Activated gamma-delta T cell treated with Interleukin-2 at 50 U/mL for 16 hours (primary cell): ENCODE measurements around the gene FAM199X.
"Not testable (repeated sequence)": the region's sequence is repeated elsewhere in the genome, so short reads cannot be mapped to it uniquely, and the experiment has no call there.

Source experiments
- DNase-seq: peaks from one replicate; pipeline ENCODE4 v3.0.0-alpha.2; 2020

Gene FAM199X

DNA sequence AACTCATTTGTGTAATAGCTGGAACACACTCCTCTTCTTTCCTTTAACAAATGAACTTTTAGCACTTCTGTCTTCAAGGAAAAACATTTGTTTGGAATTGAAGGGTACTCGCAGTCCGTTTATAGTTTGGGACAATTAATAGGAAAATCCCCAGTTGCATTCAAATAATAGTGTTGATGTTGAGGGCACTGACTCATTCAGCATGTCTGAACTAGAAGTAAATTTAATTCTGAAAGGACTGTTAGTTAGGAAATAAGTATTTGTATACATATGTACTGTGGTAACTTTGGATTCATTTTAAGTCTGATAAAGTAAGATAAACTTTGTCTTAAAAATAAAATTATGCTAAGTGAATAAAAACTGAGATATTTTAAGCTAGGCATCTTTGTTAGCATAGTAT lies 27.2 kb downstream of the FAM199X start:
- no peak for DNase-seq

DNA sequence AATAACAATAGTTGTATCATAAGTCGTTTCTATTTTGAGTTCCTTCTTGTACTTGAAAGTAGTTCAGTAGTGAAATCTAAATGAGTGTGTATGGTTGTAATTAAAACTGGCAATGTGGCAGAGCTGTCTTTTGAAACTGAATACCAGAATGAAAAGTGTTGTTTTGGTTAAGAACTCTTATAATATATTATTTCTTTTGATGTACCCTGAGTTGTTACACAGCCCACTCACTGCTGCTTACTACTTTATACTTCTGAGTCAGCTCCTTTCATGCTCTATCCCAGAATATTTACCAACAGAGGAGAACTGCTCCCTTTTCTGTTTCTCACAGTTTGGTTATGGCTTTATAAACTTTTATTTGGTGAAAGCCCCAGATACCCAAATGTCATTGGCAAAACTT lies 28.8 kb downstream of the FAM199X start:
- DNase-seq = no peak

DNA sequence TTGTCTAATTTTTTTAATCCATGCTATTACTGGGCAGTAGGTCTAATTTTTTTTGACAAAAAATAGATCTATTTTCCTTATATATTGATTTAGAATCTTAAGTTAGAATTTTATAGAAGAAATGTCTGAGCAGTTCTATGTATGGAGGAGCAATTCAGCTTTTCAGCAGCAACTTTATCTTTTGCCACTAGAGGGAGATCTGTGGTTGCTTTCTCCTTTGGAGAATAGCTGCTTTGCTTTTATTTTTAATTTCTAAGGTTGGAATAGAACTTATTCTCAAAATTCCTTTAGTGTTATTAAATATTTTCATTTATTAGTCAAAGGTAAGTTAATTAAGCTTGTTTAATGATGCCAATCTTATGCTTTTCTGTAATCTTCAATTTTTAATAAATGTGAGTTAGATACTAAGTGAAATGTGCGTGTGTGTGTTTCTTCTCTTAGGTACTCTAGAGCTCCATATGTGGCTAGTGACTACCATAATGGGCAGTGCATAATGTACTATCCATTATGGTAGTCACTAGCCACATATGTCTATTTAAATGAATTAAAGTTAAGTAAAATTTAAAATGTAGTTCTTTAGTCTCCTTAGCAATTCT lies 29.3 kb downstream of the FAM199X start:
- no peak for DNase-seq

DNA sequence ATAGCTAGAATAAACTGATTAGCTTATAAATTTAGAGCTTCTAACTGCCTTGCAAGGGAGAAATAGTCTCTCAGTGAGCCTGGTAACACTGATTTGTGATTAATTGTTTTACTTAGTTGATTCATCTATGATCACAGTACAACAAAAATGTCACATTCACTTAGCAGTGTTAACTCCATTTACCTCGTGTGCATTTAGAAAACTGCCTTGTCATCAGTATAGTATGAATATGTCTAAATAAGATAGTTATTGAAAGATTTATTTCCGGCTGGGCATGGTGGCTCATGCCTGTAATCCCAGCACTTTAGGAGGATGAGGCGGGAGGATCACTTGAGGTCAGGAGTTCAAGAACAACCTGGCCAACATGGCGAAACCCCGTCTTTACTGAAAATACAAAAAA lies 39.3 kb downstream of the FAM199X start:
- no peak for DNase-seq

DNA sequence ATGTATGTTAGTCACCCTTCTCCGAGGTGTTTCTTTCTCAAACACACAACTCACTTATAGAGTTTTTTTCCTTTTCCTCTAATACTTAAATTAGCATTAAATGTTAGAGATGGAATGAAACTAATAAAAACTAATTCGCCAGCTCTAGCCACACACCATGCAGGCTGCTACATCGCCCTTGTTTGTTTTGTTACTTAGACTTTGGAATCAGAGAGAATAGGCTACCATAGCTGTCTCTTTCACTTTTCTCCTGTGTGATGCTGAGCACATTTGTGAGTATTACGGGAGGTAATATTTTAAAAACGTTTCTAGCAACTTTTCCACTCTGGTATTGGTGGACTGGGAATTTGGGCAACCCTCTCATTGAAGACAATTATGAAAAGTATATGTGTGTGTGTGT lies 44.9 kb downstream of the FAM199X start:
- DNase-seq = no peak

DNA sequence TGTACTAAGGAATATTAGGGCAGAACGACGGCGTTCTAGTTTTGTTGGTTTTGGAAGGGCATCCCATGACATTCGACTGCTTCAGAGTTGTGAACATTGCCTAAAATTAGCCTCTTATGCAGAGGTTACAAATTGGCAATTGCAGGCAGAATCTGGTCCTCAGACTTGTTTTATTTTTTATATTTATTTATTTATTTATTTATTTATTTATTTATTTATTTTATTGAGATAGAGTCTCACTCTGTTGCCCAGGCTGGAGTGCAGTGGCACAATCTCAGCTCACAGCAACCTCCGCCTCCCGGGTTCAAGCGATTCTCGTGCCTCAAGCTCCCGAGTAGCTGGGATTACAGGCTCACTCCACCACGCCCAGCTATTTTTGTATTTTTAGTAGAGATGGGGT lies 63.8 kb downstream of the FAM199X start:
- not testable (repeated sequence) for DNase-seq
